ENCODE results near the gene RUFY1. TPM values are rescaled to one million over a fixed set of nuclear protein-coding genes. Genes with fewer than 3 reads are reported as not detected.

Gene RUFY1
- total and polyA plus RNA-seq, 4 experiments from 2014 or later: 13.3 to 61.5 (median 46.9) TPM

GRCh38 chr5:179608131-179608581, 57.8 kb downstream of the RUFY1 start:
- ChIA-PET POLR2A (ENCODE audit: partially characterized antibody) (interaction anchor here (1.2 to 17.2 kb wide), 4 partner anchors 12 to 57 kb away, joined by 3 to 313 read pairs (median 8); partner anchors contain the start of genes HNRNPH1 and RUFY1), CTCF (ENCODE audit: partially characterized antibody) (interaction anchor here (1.6 to 8.9 kb wide), 2 partner anchors 14 to 155 kb away, joined by 3 to 63 read pairs; partner anchors contain the start of gene HNRNPH1)
- Mint-ChIP-seq H3K4me3 (peak overlapping the region in 5 of 8 donors; percentile 25 to 69 (median 40)), H3K4me1 (peaks cover 30 to 60% (median 42%) of the 10 kb centered on the region in 4 donors), H3K27me3 (no peaks in the 10 kb centered on the region), H3K27ac (peak overlapping the region; percentile 17 to 100 (median 77)), H3K9me3 (peaks cover 0 to 11% (median 0%) of the 10 kb centered on the region in 8 donors), H3K36me3 (peaks cover 40 to 73% of the 10 kb centered on the region in 2 donors)
- peaks cover 54% of the 10 kb centered on the region for H3K36me3 ChIP-seq (ENCODE audit: insufficient read depth, low read length)
- DNase-seq: peak; percentile 39 to 69 (median 63)
- peaks cover 46% of the 10 kb centered on the region for H3K4me1 ChIP-seq (ENCODE audit: insufficient read depth, low read length)
- intact Hi-C loops (cut with micrococcal nuclease): loop anchor here (1.0 kb wide), 1 partner anchor 13 kb away; no protein-coding TSS in a partner anchor
- no peaks in the 10 kb centered on the region for H3K27me3 ChIP-seq (ENCODE audit: insufficient read depth, low read length)
- H3K9me3 ChIP-seq (ENCODE audit: control insufficient read depth in 1 of 2, low read length in 2 of 2): no peaks in the 10 kb centered on the region
- no peak overlapping the region for H3K4me3 ChIP-seq (ENCODE audit: low read length in 2 of 2)
- H3K27ac ChIP-seq (ENCODE audit: low read depth, low read length): no peak overlapping the region

GRCh38 chr5:179609834-179610108, 59.4 kb downstream of the RUFY1 start:
- Mint-ChIP-seq H3K36me3 (peaks cover 57 to 80% of the 10 kb centered on the region in 2 donors), H3K4me3 (peak overlapping the region in 5 of 8 donors; percentile 11 to 43 (median 36)), H3K9me3 (peaks cover 0 to 13% (median 0%) of the 10 kb centered on the region in 8 donors), H3K27ac (peak overlapping the region in 5 of 7 donors; percentile 9 to 100 (median 65)), H3K4me1 (peaks cover 35 to 71% (median 50%) of the 10 kb centered on the region in 4 donors), H3K27me3 (no peaks in the 10 kb centered on the region)
- H3K4me1 ChIP-seq (ENCODE audit: insufficient read depth, low read length): peaks cover 54% of the 10 kb centered on the region
- H3K27me3 ChIP-seq (ENCODE audit: insufficient read depth, low read length): no peaks in the 10 kb centered on the region
- H3K4me3 ChIP-seq (ENCODE audit: low read length in 2 of 2): no peak overlapping the region
- no peak overlapping the region for H3K27ac ChIP-seq (ENCODE audit: low read depth, low read length)
- ChIA-PET POLR2A (ENCODE audit: partially characterized antibody) (interaction anchor here (17.2 kb wide), 1 partner anchor 10 kb away, joined by 313 read pairs; the partner anchor contains the start of gene HNRNPH1), CTCF (ENCODE audit: partially characterized antibody) (interaction anchor here (8.9 kb wide), 1 partner anchor 12 kb away, joined by 63 read pairs; the partner anchor contains the start of gene HNRNPH1)
- peaks cover 68% of the 10 kb centered on the region for H3K36me3 ChIP-seq (ENCODE audit: insufficient read depth, low read length)
- no peaks in the 10 kb centered on the region for H3K9me3 ChIP-seq (ENCODE audit: control insufficient read depth in 1 of 2, low read length in 2 of 2)
- DNase-seq: no peak
- intact Hi-C loops (cut with micrococcal nuclease): no loop called here

- Histone ChIP-seq H3K9me3 (ENCODE audit: control insufficient read depth in 1 of 2, low read length in 2 of 2) (no peaks in the 10 kb centered on the region), H3K27me3 (ENCODE audit: insufficient read depth, low read length) (no peaks in the 10 kb centered on the region), H3K4me1 (ENCODE audit: insufficient read depth, low read length) (peaks cover 59% of the 10 kb centered on the region), H3K4me3 (ENCODE audit: low read length in 2 of 2) (no peak overlapping the region), H3K27ac (ENCODE audit: low read depth, low read length) (no peak overlapping the region), H3K36me3 (ENCODE audit: insufficient read depth, low read length) (peaks cover 73% of the 10 kb centered on the region)
- Mint-ChIP-seq H3K4me3 (peak overlapping the region in 2 of 8 donors; percentile 16 to 42), H3K36me3 (peaks cover 58 to 84% of the 10 kb centered on the region in 2 donors), H3K27me3 (no peaks in the 10 kb centered on the region), H3K4me1 (peaks cover 35 to 73% (median 52%) of the 10 kb centered on the region in 4 donors), H3K27ac (peak overlapping the region in 5 of 7 donors; percentile 9 to 100 (median 65)), H3K9me3 (peaks cover 0 to 15% (median 0%) of the 10 kb centered on the region in 8 donors)
- no peak for DNase-seq
- intact Hi-C loops (cut with micrococcal nuclease): no loop called here
- ChIA-PET CTCF (ENCODE audit: partially characterized antibody) (interaction anchor here (8.9 kb wide), 1 partner anchor 12 kb away, joined by 63 read pairs; the partner anchor contains the start of gene HNRNPH1), POLR2A (ENCODE audit: partially characterized antibody) (interaction anchor here (17.2 kb wide), 1 partner anchor 10 kb away, joined by 313 read pairs; the partner anchor contains the start of gene HNRNPH1)
Measured at GRCh38 chr5:179610109-179610902, 60.0 kb downstream of the RUFY1 start.

GRCh38 chr5:179610903-179611265, 60.5 kb downstream of the RUFY1 start:
- H3K36me3 Mint-ChIP-seq: peaks cover 59 to 84% of the 10 kb centered on the region in 2 donors
- H3K27me3 Mint-ChIP-seq: no peaks in the 10 kb centered on the region
- H3K4me1 Mint-ChIP-seq: peaks cover 39 to 76% (median 55%) of the 10 kb centered on the region in 4 donors
- ChIA-PET CTCF (ENCODE audit: partially characterized antibody) (interaction anchor here (8.9 kb wide), 1 partner anchor 11 kb away, joined by 63 read pairs; the partner anchor contains the start of gene HNRNPH1), POLR2A (ENCODE audit: partially characterized antibody) (interaction anchor here (1.3 to 17.2 kb wide), 3 partner anchors 9 to 11 kb away, joined by 4 to 313 read pairs (median 5); partner anchors contain the start of gene HNRNPH1)
- peak overlapping the region in 5 of 7 donors; percentile 18 to 100 (median 48) for H3K27ac Mint-ChIP-seq
- peaks cover 0 to 15% (median 0%) of the 10 kb centered on the region in 8 donors for H3K9me3 Mint-ChIP-seq
- Histone ChIP-seq H3K4me3 (ENCODE audit: low read length in 2 of 2) (no peak overlapping the region), H3K36me3 (ENCODE audit: insufficient read depth, low read length) (peaks cover 74% of the 10 kb centered on the region), H3K27me3 (ENCODE audit: insufficient read depth, low read length) (no peaks in the 10 kb centered on the region), H3K4me1 (ENCODE audit: insufficient read depth, low read length) (peaks cover 65% of the 10 kb centered on the region), H3K27ac (ENCODE audit: low read depth, low read length) (no peak overlapping the region), H3K9me3 (ENCODE audit: control insufficient read depth in 1 of 2, low read length in 2 of 2) (no peaks in the 10 kb centered on the region)
- intact Hi-C loops (cut with micrococcal nuclease): no loop called here
- H3K4me3 Mint-ChIP-seq: peak overlapping the region in 1 of 8 donors; percentile 3
- no peak for DNase-seq

GRCh38 chr5:179612577-179613459, 62.5 kb downstream of the RUFY1 start:
- ChIA-PET CTCF (ENCODE audit: partially characterized antibody) (interaction anchor here (0.6 to 8.9 kb wide), 3 partner anchors 9 to 151 kb away, joined by 3 to 63 read pairs (median 4); partner anchors contain the start of gene HNRNPH1), POLR2A (ENCODE audit: partially characterized antibody) (interaction anchor here (0.8 to 17.2 kb wide), 4 partner anchors 7 to 62 kb away, joined by 3 to 313 read pairs (median 4); partner anchors contain the start of genes HNRNPH1 and RUFY1)
- no peak for DNase-seq
- peak overlapping the region in 6 of 7 donors; percentile 29 to 100 (median 74) for H3K27ac Mint-ChIP-seq
- Histone ChIP-seq H3K4me3 (ENCODE audit: low read length in 2 of 2) (no peak overlapping the region), H3K36me3 (ENCODE audit: insufficient read depth, low read length) (peaks cover 83% of the 10 kb centered on the region), H3K27ac (ENCODE audit: low read depth, low read length) (no peak overlapping the region), H3K27me3 (ENCODE audit: insufficient read depth, low read length) (no peaks in the 10 kb centered on the region), H3K4me1 (ENCODE audit: insufficient read depth, low read length) (peaks cover 73% of the 10 kb centered on the region), H3K9me3 (ENCODE audit: control insufficient read depth in 1 of 2, low read length in 2 of 2) (no peaks in the 10 kb centered on the region)
- H3K27me3 Mint-ChIP-seq: no peaks in the 10 kb centered on the region
- peaks cover 0 to 9% (median 0%) of the 10 kb centered on the region in 8 donors for H3K9me3 Mint-ChIP-seq
- peak overlapping the region in 3 of 8 donors; percentile 9 to 37 (median 18) for H3K4me3 Mint-ChIP-seq
- peaks cover 75 to 87% of the 10 kb centered on the region in 2 donors for H3K36me3 Mint-ChIP-seq
- intact Hi-C loops (cut with micrococcal nuclease): no loop called here
- peaks cover 51 to 86% (median 65%) of the 10 kb centered on the region in 4 donors for H3K4me1 Mint-ChIP-seq

GRCh38 chr5:179613460-179614071, 63.2 kb downstream of the RUFY1 start:
- no peak for DNase-seq
- POLR2A ChIA-PET (ENCODE audit: partially characterized antibody): interaction anchor here (0.8 to 17.2 kb wide), 3 partner anchors 6 to 54 kb away, joined by 4 to 313 read pairs (median 6); partner anchors contain the start of gene HNRNPH1
- peaks cover 48 to 86% (median 62%) of the 10 kb centered on the region in 4 donors for H3K4me1 Mint-ChIP-seq
- H3K4me3 Mint-ChIP-seq: peak overlapping the region in 1 of 8 donors; percentile 2
- Histone ChIP-seq H3K4me3 (ENCODE audit: low read length in 2 of 2) (no peak overlapping the region), H3K27me3 (ENCODE audit: insufficient read depth, low read length) (no peaks in the 10 kb centered on the region), H3K9me3 (ENCODE audit: control insufficient read depth in 1 of 2, low read length in 2 of 2) (no peaks in the 10 kb centered on the region), H3K36me3 (ENCODE audit: insufficient read depth, low read length) (peaks cover 91% of the 10 kb centered on the region), H3K4me1 (ENCODE audit: insufficient read depth, low read length) (peaks cover 73% of the 10 kb centered on the region), H3K27ac (ENCODE audit: low read depth, low read length) (no peak overlapping the region)
- peaks cover 80 to 86% of the 10 kb centered on the region in 2 donors for H3K36me3 Mint-ChIP-seq
- no peaks in the 10 kb centered on the region for H3K27me3 Mint-ChIP-seq
- intact Hi-C loops (cut with micrococcal nuclease): no loop called here
- H3K27ac Mint-ChIP-seq: peak overlapping the region in 6 of 7 donors; percentile 29 to 100 (median 82)
- peaks cover 0 to 11% (median 0%) of the 10 kb centered on the region in 8 donors for H3K9me3 Mint-ChIP-seq
- CTCF ChIA-PET (ENCODE audit: partially characterized antibody): interaction anchor here (1.7 to 8.9 kb wide), 2 partner anchors 9 to 55 kb away, joined by 4 to 63 read pairs; partner anchors contain the start of gene HNRNPH1
